Activated CD4-positive, alpha-beta T cell treated with anti-CD3 and anti-CD28 coated beads for 24 hours (primary cell): ENCODE measurements around the gene MYNN.

Experiments used
- DNase-seq, 2 donors: peaks; one replicate each; pipeline ENCODE4 v3.0.0-alpha.2; 2020; ENCODE audit warnings: low read depth in 2 of 2

The MYNN gene

DNA sequence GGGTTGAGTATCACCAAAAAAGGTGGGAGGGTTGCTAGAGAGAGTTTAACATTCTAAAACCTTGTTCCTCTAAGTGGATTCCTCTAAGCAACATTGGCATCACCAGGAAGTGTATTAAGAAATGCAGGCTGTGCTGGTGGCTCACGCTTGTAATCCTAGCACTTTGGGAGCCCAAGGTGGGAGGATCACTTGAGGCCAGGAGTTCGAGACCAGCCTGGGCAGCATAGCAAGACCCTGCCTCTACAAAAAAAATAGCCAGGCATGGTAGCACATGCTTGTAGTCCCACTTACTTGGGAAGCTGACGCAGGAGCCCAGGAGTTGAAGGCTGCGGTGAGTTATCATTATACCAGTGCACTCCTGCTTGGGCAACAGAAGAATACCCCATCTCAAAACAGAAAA is 4.6 kb downstream of the MYNN start:
- DNase-seq, result no peak

DNA sequence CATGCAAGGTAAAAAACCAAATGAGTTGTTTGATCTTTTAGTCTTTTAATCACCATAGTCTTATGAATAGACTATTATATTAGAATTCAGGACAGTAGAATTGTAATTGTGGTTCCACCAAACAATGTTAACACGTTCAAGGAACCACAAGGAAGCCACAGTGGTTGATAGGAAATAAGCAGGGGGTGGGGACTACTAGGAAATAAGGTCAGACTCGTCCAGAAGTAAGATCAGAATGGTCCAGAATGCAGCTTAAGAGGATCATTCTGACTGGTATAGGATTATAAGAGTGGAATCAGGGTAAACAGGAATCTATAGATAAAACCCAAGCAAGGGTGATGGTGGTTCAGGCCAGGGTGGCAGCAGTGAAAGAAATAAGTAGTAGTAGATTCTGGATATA is 7.5 kb downstream of the MYNN start:
- DNase-seq, result no peak

DNA sequence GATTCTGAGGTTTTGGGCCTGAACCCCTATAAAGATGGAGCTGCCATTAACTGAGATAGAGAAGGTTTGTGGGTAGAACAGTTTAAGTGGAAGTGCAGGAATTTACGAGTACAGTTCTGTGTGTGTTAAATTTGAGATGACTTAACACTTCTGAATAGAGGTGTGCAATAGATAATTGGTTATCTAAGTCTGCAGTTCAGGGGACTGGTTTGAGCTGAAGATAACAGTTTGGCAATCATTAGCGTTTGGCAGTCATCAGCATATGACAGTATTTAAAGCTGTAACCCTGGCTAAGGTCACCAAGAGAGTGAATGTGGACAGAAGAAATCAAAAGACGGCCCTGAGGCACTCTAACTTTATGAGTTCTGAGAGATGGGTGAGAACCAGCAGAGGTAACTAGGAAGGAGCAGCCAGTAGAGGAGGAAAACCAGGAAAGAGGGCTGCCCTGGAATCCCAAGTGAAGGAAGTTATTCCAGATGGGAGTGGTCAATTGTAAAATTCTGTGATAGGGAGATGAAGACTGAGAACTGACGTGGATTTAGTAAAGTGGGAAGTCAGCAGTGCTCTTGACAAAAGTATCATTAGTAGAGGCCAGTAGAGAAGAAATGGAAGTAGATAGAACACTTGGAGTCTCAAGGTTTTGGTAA is 8.1 kb downstream of the MYNN start:
- DNase-seq, result no peak

DNA sequence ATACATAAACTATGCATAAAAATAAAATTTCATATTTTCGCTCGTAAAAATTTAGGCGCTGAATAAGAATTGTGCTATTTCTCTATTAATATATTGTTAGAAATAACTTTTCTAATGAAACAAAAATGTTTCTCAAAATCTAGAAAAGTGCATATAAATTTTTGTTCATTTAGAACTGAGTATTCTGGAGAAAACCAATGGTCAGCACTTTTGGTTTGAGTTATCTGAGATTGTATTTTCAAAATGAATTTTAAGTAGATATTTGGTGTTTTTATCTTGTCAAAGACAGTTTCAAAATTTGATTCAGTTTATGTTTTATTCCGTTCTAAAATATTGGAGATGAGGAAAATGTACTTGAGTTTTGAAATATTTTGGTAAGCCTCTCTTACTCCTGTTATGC is 13.9 kb downstream of the MYNN start:
- DNase-seq, result no peak

DNA sequence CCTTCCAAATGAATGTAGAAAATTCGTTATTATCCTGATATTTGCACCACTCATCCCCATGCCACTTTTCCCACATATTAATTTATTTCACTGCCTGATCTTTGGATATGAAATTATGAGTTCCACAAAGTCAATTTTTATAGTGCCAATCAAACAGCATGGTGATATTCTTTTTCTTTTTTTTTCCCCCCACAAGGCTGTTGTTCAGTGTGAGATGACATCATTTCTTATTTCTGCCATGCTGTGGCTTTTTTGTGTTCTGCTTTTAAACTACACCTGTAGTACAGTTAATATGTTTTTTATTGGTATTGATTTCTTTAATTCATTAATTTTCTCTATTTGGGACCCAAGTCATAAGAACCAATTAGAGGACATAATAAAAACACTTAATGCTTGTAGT is 14.6 kb downstream of the MYNN start:
- DNase-seq, result no peak

DNA sequence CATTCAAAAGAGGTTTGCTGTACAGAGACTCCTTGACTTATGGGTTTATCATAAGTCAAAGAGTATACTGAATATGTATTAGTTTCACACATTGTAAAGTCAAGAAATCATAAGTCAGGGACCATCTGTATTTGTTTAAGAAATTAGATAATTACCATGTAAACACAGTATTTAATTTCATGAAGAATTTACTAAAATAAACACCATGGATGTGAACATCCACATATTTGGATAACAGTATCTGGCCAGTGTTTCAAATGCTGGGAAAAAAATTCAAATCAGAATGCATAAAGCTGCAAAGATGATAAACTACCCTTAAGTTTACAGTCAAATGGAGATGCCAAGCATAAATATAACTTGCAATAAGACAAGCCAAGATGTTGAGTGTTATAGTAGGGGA is 17.0 kb downstream of the MYNN start:
- DNase-seq, result no peak

DNA sequence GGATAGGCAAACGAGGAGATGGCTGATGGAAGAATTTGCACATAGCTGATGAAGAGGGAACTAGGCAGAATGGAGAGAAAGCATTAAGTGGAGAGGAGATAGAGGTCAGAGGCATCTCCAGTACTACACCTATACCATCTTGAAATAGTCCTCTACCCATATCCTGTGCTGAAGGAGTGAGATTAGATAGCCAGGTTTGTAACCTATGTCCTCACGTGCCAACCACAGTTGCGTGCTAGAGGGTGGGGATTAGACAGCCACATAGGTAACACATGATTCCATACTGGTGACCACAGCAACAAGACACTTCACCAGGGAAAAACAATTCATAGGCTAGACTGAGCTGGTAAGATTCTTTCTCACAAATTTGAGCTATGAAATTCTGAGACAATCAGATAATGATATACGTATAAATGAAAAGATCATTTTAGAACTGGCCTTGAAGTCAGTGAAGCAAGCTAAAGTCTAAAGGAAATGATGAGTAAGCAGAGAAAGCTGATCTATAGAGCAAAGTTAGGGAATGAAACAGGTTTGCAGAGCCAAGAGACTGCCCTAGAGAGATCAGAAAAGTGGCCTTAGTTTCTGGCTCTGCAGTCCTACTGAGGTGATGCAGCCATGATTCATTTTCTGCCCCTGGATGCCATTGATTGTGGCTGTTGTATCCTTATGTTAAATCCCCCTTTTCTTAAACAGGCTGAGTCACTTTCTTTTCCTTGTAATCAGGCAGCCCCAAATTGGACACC is 17.7 kb downstream of the MYNN start:
- DNase-seq, result no peak

DNA sequence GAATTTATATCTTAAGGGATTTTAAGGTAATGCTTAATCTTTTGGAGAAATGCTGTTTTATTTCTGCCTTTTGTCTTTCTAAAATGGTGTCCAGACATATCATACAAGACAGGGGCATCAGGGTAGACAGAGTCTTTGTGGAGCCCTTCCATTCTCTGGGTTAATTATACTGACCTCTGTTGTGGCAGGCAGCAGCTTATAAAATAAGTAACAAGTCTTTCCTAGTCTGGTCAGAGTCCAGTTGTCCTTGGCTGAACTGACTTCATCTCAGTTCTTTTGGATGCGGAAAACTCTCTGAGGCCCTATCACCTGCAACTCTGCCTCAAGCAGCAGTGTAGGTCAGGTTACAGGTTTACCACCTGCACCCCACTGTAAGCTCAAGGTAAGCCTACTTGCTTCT is 19.2 kb downstream of the MYNN start:
- DNase-seq, result no peak

DNA sequence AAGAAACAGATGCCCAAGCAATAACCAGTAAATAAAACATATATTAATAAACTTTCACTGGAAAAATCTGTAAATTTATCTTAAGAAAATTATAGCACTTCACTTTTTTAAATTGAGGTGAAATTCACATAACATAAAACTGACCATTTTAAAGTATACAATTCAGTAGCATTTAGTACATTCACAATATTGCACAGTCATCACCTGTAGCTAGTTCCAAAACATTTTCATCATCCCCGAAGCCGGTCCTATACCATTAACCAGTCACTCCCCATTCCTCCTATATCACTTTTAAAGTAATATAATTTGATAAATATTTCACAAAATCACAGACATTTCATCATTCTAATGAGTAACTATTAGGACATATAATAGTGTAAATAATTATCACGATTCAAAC is 31.5 kb downstream of the MYNN start:
- no peak for DNase-seq

DNA sequence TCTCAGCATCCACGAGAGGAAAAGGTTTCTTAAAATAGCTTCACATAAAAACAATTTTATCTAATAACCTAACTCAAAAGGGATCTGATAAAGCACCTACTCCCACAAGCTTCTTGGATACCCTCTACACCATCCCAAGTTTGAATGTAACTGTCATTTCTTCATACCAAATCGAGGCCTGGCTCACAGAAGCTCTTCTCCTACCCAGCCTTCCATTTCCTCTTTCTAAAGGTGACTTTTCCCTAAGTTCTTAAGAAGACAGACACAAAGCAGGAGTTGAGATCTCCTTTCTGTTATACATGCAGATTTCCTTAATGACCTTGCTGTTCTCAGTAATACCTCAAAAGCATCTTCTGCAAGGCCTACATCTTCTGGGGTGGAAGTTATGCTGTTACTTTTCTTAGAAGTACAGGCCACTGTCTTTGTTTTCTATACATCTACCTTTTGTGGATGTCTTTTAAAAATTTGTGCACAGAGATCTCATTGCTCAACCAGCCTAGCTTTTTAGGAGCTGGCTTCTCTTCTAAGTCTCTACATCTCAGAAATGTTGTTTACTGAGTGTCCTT is 36.1 kb downstream of the MYNN start:
- DNase-seq, result no peak

DNA sequence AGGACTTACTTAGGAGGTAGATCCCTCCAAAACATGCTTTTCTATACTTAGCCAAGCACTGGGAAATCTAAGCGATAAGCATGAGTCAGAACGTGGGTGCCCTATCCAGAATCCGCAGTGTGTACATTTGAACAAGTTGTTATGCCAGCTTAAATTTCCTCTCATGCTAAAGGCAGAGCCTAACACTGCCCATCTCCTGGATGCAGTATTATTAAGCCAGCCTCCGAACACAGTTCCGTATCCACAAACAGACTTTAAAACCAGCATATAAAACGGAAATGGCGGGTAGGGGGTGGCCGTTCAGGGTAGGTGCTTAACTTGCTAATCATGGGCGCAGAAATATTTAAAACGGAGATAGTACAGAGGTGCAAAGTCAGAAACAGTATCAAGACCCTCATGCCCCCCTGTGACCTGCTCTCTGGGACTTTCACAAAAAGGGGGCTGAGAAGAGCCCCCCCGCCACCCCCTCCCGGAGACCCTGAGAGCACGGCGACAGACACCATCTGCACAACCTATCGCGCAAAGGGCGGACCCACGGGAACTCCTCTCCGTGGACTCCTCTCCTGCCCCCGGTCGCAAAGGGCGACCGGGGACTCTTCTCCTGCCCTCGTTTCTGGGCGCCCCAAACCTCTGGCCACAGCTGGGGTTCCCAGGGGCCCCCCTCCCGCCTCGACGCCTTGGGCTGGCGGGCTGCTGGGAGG is 38.6 kb downstream of the MYNN start:
- no peak for DNase-seq

DNA sequence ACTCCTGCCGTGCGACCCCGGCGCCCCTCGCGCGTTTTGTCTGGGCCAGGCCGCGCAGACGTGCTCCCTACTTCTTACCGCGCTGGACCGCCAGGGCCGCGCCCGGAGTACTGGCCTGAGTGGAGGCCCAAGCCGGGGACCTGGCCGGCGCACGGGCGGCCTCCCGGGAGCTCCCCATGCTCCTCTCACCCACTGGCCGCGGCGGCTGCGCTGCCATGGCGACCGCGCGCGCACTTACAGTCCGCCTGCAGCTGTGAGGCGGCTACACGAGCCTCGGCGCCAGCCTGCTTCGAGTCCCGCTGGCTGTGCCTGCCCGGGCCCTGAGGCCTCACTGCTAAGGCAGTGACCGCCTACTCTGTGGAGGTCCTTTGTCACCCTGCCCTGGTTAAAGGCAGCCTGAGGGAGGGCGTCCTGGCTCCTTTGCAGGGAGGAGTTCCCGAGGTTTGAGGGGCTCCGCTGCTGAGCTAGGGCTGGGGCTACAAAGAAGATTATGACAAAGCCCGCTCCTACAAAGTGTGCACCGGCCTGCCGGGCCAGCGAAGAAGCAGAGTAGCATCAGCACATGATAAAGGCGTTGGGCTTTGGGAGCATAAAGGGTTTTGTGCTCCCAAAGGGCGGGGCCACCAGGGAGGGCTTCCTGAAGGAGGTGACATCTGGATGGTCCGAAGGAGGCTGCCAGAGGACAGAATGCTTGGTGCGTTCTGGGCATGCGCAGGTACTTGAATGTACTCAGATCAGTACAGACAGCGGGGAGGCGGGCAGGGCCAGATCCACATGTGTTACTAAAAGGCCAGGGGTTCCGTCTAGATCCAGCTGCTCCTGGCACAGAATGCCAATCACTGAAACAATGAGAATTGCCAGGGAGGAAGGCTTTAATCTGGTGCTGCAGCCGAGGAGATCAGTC is 39.4 kb downstream of the MYNN start, which contains the start of the genes LRRC34 and LRRIQ4:
TSS of gene LRRC34 (minus strand) at position 573 of the 904 bp plus-strand sequence. CDS start at position 217, 356 bp downstream.
TSS of gene LRRIQ4 (plus strand) at position 539 of the 904 bp plus-strand sequence. CDS start 9,052 bp downstream, outside the sequence.
- DNase-seq, result peak; percentile 61 to 71

DNA sequence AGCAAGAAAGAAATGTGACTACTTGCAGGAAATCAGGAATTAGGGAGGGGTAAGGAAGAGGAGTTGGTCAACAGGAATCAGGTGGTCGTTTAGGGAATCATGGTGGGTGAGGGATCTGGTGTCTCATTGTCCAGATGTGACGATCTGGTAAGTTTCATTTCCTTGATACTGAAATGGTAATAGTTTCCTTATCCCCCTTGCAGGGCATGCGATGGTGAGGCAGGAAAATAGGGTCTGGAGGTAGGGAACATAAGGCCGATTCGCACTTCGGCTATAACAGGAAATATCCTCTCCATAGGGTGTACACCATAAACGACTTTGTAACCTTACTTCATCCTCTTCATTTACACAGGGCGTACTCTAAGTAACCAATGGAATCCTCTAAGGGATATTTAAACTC is 40.1 kb downstream of the MYNN start:
- no peak for DNase-seq

DNA sequence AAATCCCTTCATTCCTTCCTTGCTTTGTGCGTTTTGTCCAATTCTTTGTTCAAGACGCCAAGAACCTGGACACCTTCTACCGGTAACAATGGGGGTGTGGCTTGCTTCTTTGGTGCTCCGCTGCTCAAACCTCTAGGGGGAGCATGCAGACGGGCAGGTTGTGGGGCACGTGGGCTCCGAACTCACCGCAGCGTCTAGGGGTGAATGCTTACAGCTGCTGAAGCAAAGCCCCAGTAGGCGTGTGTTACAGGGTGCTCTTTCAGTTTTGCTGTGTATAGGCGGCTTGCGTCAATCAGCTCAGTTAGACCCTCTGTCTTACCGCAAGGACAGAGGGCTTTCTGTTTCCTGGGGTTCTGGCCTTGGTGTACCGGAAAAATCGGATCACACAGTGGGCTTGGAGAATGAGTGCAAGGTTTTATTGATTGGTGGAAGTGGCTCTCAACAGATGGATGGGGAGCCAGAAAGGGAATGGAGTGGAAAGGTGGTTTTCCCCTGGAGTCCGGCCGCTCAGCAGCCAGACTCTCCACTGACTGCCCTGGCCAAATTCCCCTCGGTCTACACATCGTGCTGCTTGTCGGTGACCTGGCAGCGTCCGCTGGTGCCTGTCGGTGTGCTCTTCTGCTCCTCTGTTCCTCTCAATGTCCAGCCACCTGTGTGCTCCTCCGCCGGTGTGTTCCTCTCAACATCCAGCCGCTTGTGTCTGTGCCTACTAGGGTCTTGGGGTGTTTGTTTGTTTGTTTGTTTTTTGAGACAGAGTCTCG is 40.7 kb downstream of the MYNN start:
- DNase-seq, result peak; percentile 46 to 58

DNA sequence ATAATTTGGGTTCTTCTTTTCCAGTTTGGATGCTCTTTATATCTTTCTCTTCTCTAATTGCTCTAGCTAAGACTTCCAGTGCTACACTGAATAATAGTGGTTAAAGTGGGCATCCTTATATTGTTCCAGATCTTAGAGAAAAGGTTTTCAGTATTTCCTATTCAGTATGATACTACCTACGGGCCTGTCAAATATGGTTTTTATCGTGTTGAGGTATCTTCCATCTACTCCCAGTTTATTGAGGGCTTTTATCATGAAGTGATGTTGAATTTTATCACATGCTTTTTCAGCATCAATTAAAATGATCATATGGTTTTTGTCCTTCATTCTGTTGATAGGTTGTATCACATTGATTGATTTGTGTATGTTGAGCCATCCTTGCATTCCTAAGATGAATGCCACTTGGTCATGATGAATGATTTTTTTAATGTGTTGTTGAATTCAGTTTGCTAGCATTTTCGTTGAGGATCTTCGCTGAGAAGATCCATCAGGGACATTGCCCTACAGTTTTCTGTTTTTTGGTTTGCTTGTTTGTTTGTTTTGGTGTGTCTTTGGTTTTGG is 42.5 kb downstream of the MYNN start:
- DNase-seq, result no peak

DNA sequence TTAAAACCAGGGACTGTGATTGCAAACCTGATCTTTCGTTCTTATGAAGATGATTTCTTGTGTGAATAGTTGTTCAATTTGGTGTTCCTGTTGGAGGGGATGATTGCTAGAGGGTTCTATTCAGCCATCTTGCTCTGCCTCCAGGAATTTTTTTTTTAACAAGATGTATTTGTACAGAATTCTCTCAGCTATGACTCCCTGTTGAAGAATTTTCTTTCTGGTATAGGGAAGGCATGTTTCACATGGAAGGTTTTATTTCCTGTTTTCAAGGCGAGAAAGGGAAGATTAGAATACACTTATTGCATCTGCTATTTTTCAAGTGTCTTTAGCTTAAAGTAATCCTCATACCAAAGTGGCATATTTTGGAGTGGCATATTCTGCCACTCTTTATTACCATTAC is 45.1 kb downstream of the MYNN start:
- DNase-seq, result no peak

DNA sequence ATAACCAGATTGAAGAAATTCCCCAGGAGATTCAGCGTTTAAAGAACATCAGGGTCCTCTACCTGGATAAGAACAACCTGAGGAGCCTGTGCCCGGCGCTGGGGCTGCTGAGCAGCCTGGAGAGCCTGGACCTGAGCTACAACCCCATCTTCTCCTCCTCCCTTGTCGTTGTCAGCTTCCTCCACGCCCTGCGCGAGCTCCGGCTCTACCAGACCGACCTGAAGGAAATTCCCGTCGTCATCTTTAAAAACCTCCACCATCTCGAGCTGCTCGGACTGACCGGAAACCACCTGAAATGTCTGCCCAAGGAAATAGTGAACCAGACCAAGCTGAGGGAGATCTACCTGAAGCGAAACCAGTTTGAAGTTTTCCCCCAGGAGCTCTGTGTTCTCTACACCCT is 48.9 kb downstream of the MYNN start:
- DNase-seq, result no peak

DNA sequence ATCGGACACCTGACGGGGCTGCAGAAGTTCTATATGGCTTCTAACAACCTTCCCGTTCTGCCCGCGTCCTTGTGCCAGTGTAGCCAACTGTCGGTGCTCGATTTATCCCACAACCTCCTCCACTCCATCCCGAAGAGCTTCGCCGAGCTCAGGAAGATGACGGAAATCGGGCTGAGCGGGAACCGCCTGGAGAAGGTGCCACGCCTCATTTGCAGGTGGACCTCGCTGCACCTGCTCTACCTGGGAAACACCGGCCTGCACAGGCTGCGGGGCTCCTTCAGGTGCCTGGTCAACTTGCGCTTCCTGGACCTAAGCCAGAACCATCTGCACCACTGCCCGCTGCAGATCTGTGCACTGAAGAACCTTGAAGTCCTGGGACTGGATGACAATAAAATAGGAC is 49.3 kb downstream of the MYNN start:
- DNase-seq, result no peak

DNA sequence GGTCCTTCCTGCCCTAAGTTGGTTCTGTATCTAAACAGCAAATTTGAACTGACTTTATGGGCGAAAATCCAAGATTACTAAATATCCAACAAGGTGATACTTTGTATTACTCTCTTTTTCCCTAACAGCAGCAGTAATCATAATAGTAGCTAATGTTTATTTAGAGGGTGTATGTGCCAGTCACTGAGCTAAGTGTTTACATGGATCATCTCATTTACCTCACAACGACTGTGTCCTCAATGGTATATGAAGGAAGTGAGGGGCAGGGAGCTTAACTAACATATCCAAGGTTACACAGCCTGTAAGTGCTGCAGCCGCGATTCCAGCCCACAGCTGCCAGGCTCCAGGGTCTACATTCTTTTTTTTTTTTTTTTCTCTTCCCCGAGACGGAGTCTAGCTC is 49.8 kb downstream of the MYNN start:
- DNase-seq, result no peak

DNA sequence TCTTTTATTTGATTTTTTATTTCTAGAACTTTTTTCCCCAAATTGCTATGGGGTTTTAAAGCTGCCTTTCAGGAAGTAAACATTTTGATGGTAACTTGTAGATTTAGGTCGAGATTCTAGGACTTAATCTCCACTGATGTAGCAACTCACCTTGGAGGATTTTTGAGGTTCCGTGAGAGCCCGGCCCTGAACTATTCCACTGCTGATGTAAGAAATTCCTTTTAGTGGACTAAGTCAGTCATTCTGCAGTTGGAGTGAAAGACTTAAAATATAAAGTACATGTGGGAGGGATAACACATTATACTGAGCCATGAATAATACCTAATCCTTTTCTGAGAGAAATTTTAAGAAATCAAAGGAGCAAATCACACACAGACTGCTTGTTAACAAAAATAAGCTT is 52.1 kb downstream of the MYNN start:
- DNase-seq, result no peak
